ENCODE results near the gene RICTOR.

GRCh38 chr5:38999037-38999436 lies 75.2 kb downstream of the RICTOR start:
- TF ChIP-seq POLR2AphosphoS5 (IDR thresholded peaks at IDR 0.05) (no peak), CTCF (IDR thresholded peaks at IDR 0.05) (no peak), POLR2A (IDR thresholded peaks at IDR 0.05) (no peak), EP300 (IDR thresholded peaks at IDR 0.05) (no peak)
